Mucosa of rectum (tissue), 2 donors: ENCODE results near the gene HES5.

ENCODE experiments used
- H3K27ac ChIP-seq, 2 donors: one replicate each; pipeline ENCODE4 v1.7.0; 2013; ENCODE audit warnings: inconsistent platforms in 2 of 2, low read depth in 2 of 2, low read length in 2 of 2
- H3K27me3 ChIP-seq, 2 donors: one replicate each; pipeline ENCODE4 v1.7.0; 2013; ENCODE audit warnings: low read length in 2 of 2; ENCODE audit not compliant: control insufficient read depth in 2 of 2, insufficient read depth in 2 of 2
- H3K36me3 ChIP-seq, 2 donors: one replicate each; pipeline ENCODE4 v1.7.0; 2013; ENCODE audit warnings: low read length in 2 of 2; ENCODE audit not compliant: control insufficient read depth in 2 of 2, insufficient read depth in 2 of 2
- H3K4me1 ChIP-seq, 2 donors: one replicate each; pipeline ENCODE4 v1.7.0; 2013; ENCODE audit warnings: low read length in 2 of 2, mild to moderate bottlenecking in 1 of 2; ENCODE audit not compliant: control insufficient read depth in 2 of 2, insufficient read depth in 2 of 2
- H3K4me3 ChIP-seq, 2 donors: one replicate each; pipeline ENCODE4 v1.7.0; 2013; ENCODE audit warnings: low read length in 2 of 2
- H3K9ac ChIP-seq, 2 donors: one replicate each; pipeline ENCODE4 v1.7.0; 2013; ENCODE audit warnings: low read length in 2 of 2, low read depth in 1 of 2, mild to moderate bottlenecking in 1 of 2
- H3K9me3 ChIP-seq, 2 donors: one replicate each; pipeline ENCODE4 v1.7.0; 2013; ENCODE audit warnings: low read length in 2 of 2; ENCODE audit not compliant: control insufficient read depth in 2 of 2
- donor health status: healthy.
- donor health status: Normal muscosa, but diverticular disease.

HES5 gene

GRCh38 chr1:2532485-2533160, 2.6 kb upstream of the HES5 start:
- Histone ChIP-seq H3K27ac (no peak overlapping the region), H3K9ac (no peak overlapping the region), H3K9me3 (no peaks in the 10 kb centered on the region), H3K4me1 (peaks cover 37 to 40% of the 10 kb centered on the region in 2 donors), H3K27me3 (peaks cover 7 to 21% of the 10 kb centered on the region in 2 donors), H3K4me3 (no peak overlapping the region), H3K36me3 (no peaks in the 10 kb centered on the region)

GRCh38 chr1:2530513-2531361, 674 bp upstream of the HES5 start:
- peaks cover 7 to 14% of the 10 kb centered on the region in 2 donors for H3K27me3 ChIP-seq
- peak overlapping the region; percentile 42 to 75 for H3K27ac ChIP-seq
- H3K4me3 ChIP-seq: peak overlapping the region in 1 of 2 donors; percentile 20
- no peak overlapping the region for H3K9ac ChIP-seq
- no peaks in the 10 kb centered on the region for H3K36me3 ChIP-seq
- peaks cover 40 to 42% of the 10 kb centered on the region in 2 donors for H3K4me1 ChIP-seq
- H3K9me3 ChIP-seq: no peaks in the 10 kb centered on the region

GRCh38 chr1:2528966-2529783, 888 bp downstream of the HES5 start:
- peak overlapping the region; percentile 32 to 51 for H3K9ac ChIP-seq
- no peaks in the 10 kb centered on the region for H3K9me3 ChIP-seq
- H3K4me3 ChIP-seq: peak overlapping the region; percentile 37 to 41
- H3K27me3 ChIP-seq: peaks cover 7 to 12% of the 10 kb centered on the region in 2 donors
- H3K4me1 ChIP-seq: peaks cover 40 to 43% of the 10 kb centered on the region in 2 donors
- H3K27ac ChIP-seq: peak overlapping the region; percentile 58 to 62
- H3K36me3 ChIP-seq: no peaks in the 10 kb centered on the region

GRCh38 chr1:2528611-2528965, 1.5 kb downstream of the HES5 start:
- peak overlapping the region in 1 of 2 donors; percentile 58 for H3K27ac ChIP-seq
- peak overlapping the region in 1 of 2 donors; percentile 20 for H3K4me3 ChIP-seq

GRCh38 chr1:2528016-2528415, 2.0 kb downstream of the HES5 start:
- Histone ChIP-seq H3K9me3 (no peaks in the 10 kb centered on the region), H3K27me3 (peaks cover 5 to 12% of the 10 kb centered on the region in 2 donors), H3K36me3 (no peaks in the 10 kb centered on the region), H3K9ac (no peak overlapping the region), H3K4me3 (no peak overlapping the region), H3K4me1 (peaks cover 40 to 45% of the 10 kb centered on the region in 2 donors), H3K27ac (no peak overlapping the region)

More at GRCh38 chr1:2528611-2528965, 1.5 kb downstream of the HES5 start:
- Histone ChIP-seq H3K36me3 (no peaks in the 10 kb centered on the region), H3K9me3 (no peaks in the 10 kb centered on the region), H3K9ac (peak overlapping the region in 1 of 2 donors; percentile 51), H3K27me3 (peaks cover 7 to 12% of the 10 kb centered on the region in 2 donors), H3K4me1 (peaks cover 40 to 43% of the 10 kb centered on the region in 2 donors)

- H3K4me3 ChIP-seq: no peak overlapping the region
- peaks cover 4 to 12% of the 10 kb centered on the region in 2 donors for H3K27me3 ChIP-seq
- no peaks in the 10 kb centered on the region for H3K9me3 ChIP-seq
- peaks cover 40 to 45% of the 10 kb centered on the region in 2 donors for H3K4me1 ChIP-seq
- no peak overlapping the region for H3K9ac ChIP-seq
- H3K36me3 ChIP-seq: no peaks in the 10 kb centered on the region
- no peak overlapping the region for H3K27ac ChIP-seq
These were observed 2.6 kb downstream of the HES5 start for GRCh38 chr1:2527556-2527860.

- Histone ChIP-seq H3K9ac (no peak overlapping the region), H3K27me3 (peaks cover 4 to 10% of the 10 kb centered on the region in 2 donors), H3K27ac (no peak overlapping the region), H3K36me3 (no peaks in the 10 kb centered on the region), H3K4me1 (peaks cover 40 to 45% of the 10 kb centered on the region in 2 donors), H3K9me3 (no peaks in the 10 kb centered on the region), H3K4me3 (peak overlapping the region in 1 of 2 donors; percentile 41)
These were observed 3.1 kb downstream of the HES5 start for GRCh38 chr1:2526824-2527555.

GRCh38 chr1:2525920-2526823, 3.9 kb downstream of the HES5 start, which contains the start of gene PANK4:
PANK4 (minus strand) TSS chr1:2526596; CDS start chr1:2526587, 9 bp downstream.
- no peaks in the 10 kb centered on the region for H3K9me3 ChIP-seq
- peaks cover 38 to 41% of the 10 kb centered on the region in 2 donors for H3K4me1 ChIP-seq
- peak within 1 kb of the TSS; percentile 74 to 80 for H3K9ac ChIP-seq
- peaks cover 0 to 5% of the 10 kb centered on the region in 2 donors for H3K36me3 ChIP-seq
- peak within 1 kb of the TSS; percentile 80 to 83 for H3K4me3 ChIP-seq
- H3K27me3 ChIP-seq: peaks cover 0 to 3% of the 10 kb centered on the region in 2 donors
- H3K27ac ChIP-seq: peak within 1 kb of the TSS; percentile 53 to 65

GRCh38 chr1:2525572-2525919, 4.5 kb downstream of the HES5 start:
- H3K27me3 ChIP-seq: no peaks in the 10 kb centered on the region
- H3K4me1 ChIP-seq: peaks cover 32 to 35% of the 10 kb centered on the region in 2 donors
- H3K9me3 ChIP-seq: no peaks in the 10 kb centered on the region
- peak overlapping the region; percentile 80 to 83 for H3K4me3 ChIP-seq
- peak overlapping the region in 1 of 2 donors; percentile 53 for H3K27ac ChIP-seq
- peaks cover 6 to 11% of the 10 kb centered on the region in 2 donors for H3K36me3 ChIP-seq
- peak overlapping the region; percentile 74 to 80 for H3K9ac ChIP-seq
